Ishikawa (cell line): Measurements from ENCODE around the gene TMEM108.

Experiments
- EP300 ChIP-seq: IDR thresholded peaks from 2 replicates; pipeline ENCODE4 v1.6.1; 2012; ENCODE audit warnings: borderline replicate concordance
- TF ChIP-seq, protein P1 (sequence below): IDR thresholded peaks from 2 replicates; pipeline ENCODE4 v1.6.1; 2012; ENCODE audit warnings: low read depth, mild to moderate bottlenecking

GRCh38 chr3:133016838-133017309 is 21.3 kb upstream of the TMEM108 start:
- TF ChIP-seq, protein P1, sequence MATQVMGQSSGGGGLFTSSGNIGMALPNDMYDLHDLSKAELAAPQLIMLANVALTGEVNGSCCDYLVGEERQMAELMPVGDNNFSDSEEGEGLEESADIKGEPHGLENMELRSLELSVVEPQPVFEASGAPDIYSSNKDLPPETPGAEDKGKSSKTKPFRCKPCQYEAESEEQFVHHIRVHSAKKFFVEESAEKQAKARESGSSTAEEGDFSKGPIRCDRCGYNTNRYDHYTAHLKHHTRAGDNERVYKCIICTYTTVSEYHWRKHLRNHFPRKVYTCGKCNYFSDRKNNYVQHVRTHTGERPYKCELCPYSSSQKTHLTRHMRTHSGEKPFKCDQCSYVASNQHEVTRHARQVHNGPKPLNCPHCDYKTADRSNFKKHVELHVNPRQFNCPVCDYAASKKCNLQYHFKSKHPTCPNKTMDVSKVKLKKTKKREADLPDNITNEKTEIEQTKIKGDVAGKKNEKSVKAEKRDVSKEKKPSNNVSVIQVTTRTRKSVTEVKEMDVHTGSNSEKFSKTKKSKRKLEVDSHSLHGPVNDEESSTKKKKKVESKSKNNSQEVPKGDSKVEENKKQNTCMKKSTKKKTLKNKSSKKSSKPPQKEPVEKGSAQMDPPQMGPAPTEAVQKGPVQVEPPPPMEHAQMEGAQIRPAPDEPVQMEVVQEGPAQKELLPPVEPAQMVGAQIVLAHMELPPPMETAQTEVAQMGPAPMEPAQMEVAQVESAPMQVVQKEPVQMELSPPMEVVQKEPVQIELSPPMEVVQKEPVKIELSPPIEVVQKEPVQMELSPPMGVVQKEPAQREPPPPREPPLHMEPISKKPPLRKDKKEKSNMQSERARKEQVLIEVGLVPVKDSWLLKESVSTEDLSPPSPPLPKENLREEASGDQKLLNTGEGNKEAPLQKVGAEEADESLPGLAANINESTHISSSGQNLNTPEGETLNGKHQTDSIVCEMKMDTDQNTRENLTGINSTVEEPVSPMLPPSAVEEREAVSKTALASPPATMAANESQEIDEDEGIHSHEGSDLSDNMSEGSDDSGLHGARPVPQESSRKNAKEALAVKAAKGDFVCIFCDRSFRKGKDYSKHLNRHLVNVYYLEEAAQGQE: no peak
- TF ChIP-seq EP300: no peak
